ENCODE results near the gene EXOC6. TPM values are rescaled to one million over a fixed set of nuclear protein-coding genes. Genes with fewer than 3 reads are reported as not detected.

EXOC6 gene
- total RNA-seq, 2 experiments from 2014 or later: 8.0 to 9.4 TPM

- no TSS peak for BruUV-seq (replicated peaks)
- H3K4me1 ChIP-seq (ENCODE audit: insufficient read depth, low read length, poor library complexity, severe bottlenecking): no peaks in the 10 kb centered on the region
- no peaks in the 10 kb centered on the region for H3K36me3 ChIP-seq (ENCODE audit: insufficient read depth, low read length)
- CTCF ChIA-PET (ENCODE audit: unreplicated experiment): no interaction called here
- no peaks in the 10 kb centered on the region for H3K9me2 ChIP-seq (ENCODE audit: insufficient read depth, low read length)
- no peaks in the 10 kb centered on the region for H4K20me1 ChIP-seq (ENCODE audit: insufficient read depth, low read length)
- intact Hi-C loops (cut with micrococcal nuclease; ENCODE audit: unreplicated experiment): no loop called here
- TF ChIP-seq EZH2phosphoT487 (IDR thresholded peaks at IDR 0.05; ENCODE audit: borderline replicate concordance, low read depth, low read length) (no peak), CTCF (conservative IDR thresholded peaks at IDR 0.05; ENCODE audit: low read length) (no peak)
- H3K9me3 ChIP-seq (ENCODE audit: low read length): no peaks in the 10 kb centered on the region
- no peak overlapping the region for H2AFZ ChIP-seq (ENCODE audit: low read length)
- H3K27ac ChIP-seq (ENCODE audit: low read depth, low read length, poor library complexity, severe bottlenecking): no peak overlapping the region
- H3K79me2 ChIP-seq (ENCODE audit: insufficient read depth, low read depth, low read length): no peaks in the 10 kb centered on the region
- DNase-seq (ENCODE audit: low spot score): no peak
- H3K4me3 ChIP-seq (ENCODE audit: low read depth, low read length, poor library complexity, severe bottlenecking): no peak overlapping the region
- no peak overlapping the region for H3K4me2 ChIP-seq (ENCODE audit: low read length)
- POLR2A ChIA-PET: no interaction called here
These were observed 213.5 kb downstream of the EXOC6 start for GRCh38 chr10:93061594-93062513.

GRCh38 chr10:93062514-93063143 lies 214.3 kb downstream of the EXOC6 start:
- no peaks in the 10 kb centered on the region for H4K20me1 ChIP-seq (ENCODE audit: insufficient read depth, low read length)
- no peak for DNase-seq (ENCODE audit: low spot score)
- intact Hi-C loops (cut with micrococcal nuclease; ENCODE audit: unreplicated experiment): no loop called here
- no peak overlapping the region for H3K4me3 ChIP-seq (ENCODE audit: low read depth, low read length, poor library complexity, severe bottlenecking)
- no peak for TF ChIP-seq EZH2phosphoT487 (IDR thresholded peaks at IDR 0.05; ENCODE audit: borderline replicate concordance, low read depth, low read length)
- peak; percentile 35; the same call in 1 of the 2 replicates for TF ChIP-seq CTCF (conservative IDR thresholded peaks at IDR 0.05; ENCODE audit: low read length)
- H3K4me1 ChIP-seq (ENCODE audit: insufficient read depth, low read length, poor library complexity, severe bottlenecking): no peaks in the 10 kb centered on the region
- H3K9me3 ChIP-seq (ENCODE audit: low read length): no peaks in the 10 kb centered on the region
- CTCF ChIA-PET (ENCODE audit: unreplicated experiment): no interaction called here
- H3K27ac ChIP-seq (ENCODE audit: low read depth, low read length, poor library complexity, severe bottlenecking): no peak overlapping the region
- H2AFZ ChIP-seq (ENCODE audit: low read length): no peak overlapping the region
- H3K79me2 ChIP-seq (ENCODE audit: insufficient read depth, low read depth, low read length): no peaks in the 10 kb centered on the region
- H3K36me3 ChIP-seq (ENCODE audit: insufficient read depth, low read length): no peaks in the 10 kb centered on the region
- POLR2A ChIA-PET: no interaction called here
- H3K4me2 ChIP-seq (ENCODE audit: low read length): no peak overlapping the region
- no TSS peak for BruUV-seq (replicated peaks)
- H3K9me2 ChIP-seq (ENCODE audit: insufficient read depth, low read length): no peaks in the 10 kb centered on the region
